H9 (cell line): Measurements from ENCODE around the gene GRID1. TPM values are rescaled to one million over a fixed set of nuclear protein-coding genes. Genes with fewer than 3 reads are reported as not detected.
A peak's percentile ranks its signal among the peaks of the same experiment; 100 is the strongest.

Experiments
- DNase-seq: peaks from one replicate; pipeline ENCODE4 v3.0.0-alpha.2; 2017
- H2AFZ ChIP-seq: one replicate; pipeline ENCODE4 v1.6.1; 2013; ENCODE audit warnings: mild to moderate bottlenecking, low read length, control low read depth, moderate library complexity
- H2AK5ac ChIP-seq: 2 replicates; pipeline ENCODE4 v1.6.1; 2013; ENCODE audit warnings: low read length, control low read depth, mixed read lengths; ENCODE audit not compliant: insufficient read length
- H2BK120ac ChIP-seq: one replicate; pipeline ENCODE4 v1.6.1; 2013; ENCODE audit warnings: low read depth, mild to moderate bottlenecking, low read length, control low read depth, inconsistent platforms; ENCODE audit not compliant: poor library complexity, severe bottlenecking
- H2BK12ac ChIP-seq: 2 replicates; pipeline ENCODE4 v1.6.1; 2013; ENCODE audit warnings: low read length, control low read depth, mixed read lengths, low read depth; ENCODE audit not compliant: insufficient read length
- H2BK15ac ChIP-seq: 2 replicates; pipeline ENCODE4 v1.6.1; 2013; ENCODE audit warnings: low read depth, low read length, control low read depth
- H2BK20ac ChIP-seq: one replicate; pipeline ENCODE4 v1.6.1; 2013; ENCODE audit warnings: low read depth, mild to moderate bottlenecking, low read length, control low read depth, inconsistent platforms; ENCODE audit not compliant: poor library complexity, severe bottlenecking
- H2BK5ac ChIP-seq: 2 replicates; pipeline ENCODE4 v1.6.1; 2013; ENCODE audit warnings: low read length, control low read depth, mixed read lengths; ENCODE audit not compliant: insufficient read length
- H3K14ac ChIP-seq: 2 replicates; pipeline ENCODE4 v1.6.1; 2013; ENCODE audit warnings: low read length, control low read depth; ENCODE audit not compliant: insufficient read depth
- H3K18ac ChIP-seq: 2 replicates; pipeline ENCODE4 v1.6.1; 2013; ENCODE audit warnings: low read depth, mild to moderate bottlenecking, mixed read lengths, low read length, control low read depth; ENCODE audit not compliant: insufficient read length
- H3K23ac ChIP-seq: 2 replicates; pipeline ENCODE4 v1.6.1; 2013; ENCODE audit warnings: low read length, control low read depth, mixed read lengths, low read depth; ENCODE audit not compliant: insufficient read length
- H3K23me2 ChIP-seq: 2 replicates; pipeline ENCODE4 v1.6.1; 2013; ENCODE audit warnings: low read depth, mild to moderate bottlenecking, mixed read lengths, low read length, control low read depth; ENCODE audit not compliant: insufficient read length, poor library complexity, severe bottlenecking
- H3K27ac ChIP-seq: 2 replicates; pipeline ENCODE4 v1.5.1; 2013; ENCODE audit warnings: low read length, control low read depth, mixed read lengths, low read depth; ENCODE audit not compliant: insufficient read length
- H3K27me3 ChIP-seq: 2 replicates; pipeline ENCODE4 v1.6.1; 2013; ENCODE audit warnings: low read length, control low read depth, inconsistent platforms; ENCODE audit not compliant: insufficient read depth
- H3K4ac ChIP-seq: 2 replicates; pipeline ENCODE4 v1.6.1; 2013; ENCODE audit warnings: low read depth, mild to moderate bottlenecking, control low read depth, inconsistent platforms, low read length, moderate library complexity
- H3K4me1 ChIP-seq: 2 replicates; pipeline ENCODE4 v1.6.1; 2013; ENCODE audit warnings: low read length, control low read depth, inconsistent platforms; ENCODE audit not compliant: insufficient read depth
- H3K4me2 ChIP-seq: 2 replicates; pipeline ENCODE4 v1.6.1; 2013; ENCODE audit warnings: low read length, control low read depth, mixed read lengths; ENCODE audit not compliant: insufficient read length, insufficient read depth
- H3K56ac ChIP-seq: 2 replicates; pipeline ENCODE4 v1.6.1; 2013; ENCODE audit warnings: low read depth, mild to moderate bottlenecking, mixed read lengths, low read length, control low read depth; ENCODE audit not compliant: insufficient read length
- H3K79me1 ChIP-seq: 2 replicates; pipeline ENCODE4 v1.6.1; 2013; ENCODE audit warnings: low read depth, mild to moderate bottlenecking, moderate library complexity, low read length, control low read depth, inconsistent platforms; ENCODE audit not compliant: insufficient read depth, poor library complexity, severe bottlenecking
- H3K79me2 ChIP-seq: 2 replicates; pipeline ENCODE4 v1.6.1; 2013; ENCODE audit warnings: low read length, control low read depth, inconsistent platforms; ENCODE audit not compliant: insufficient read depth
- H3K9ac ChIP-seq: 2 replicates; pipeline ENCODE4 v1.6.1; 2013; ENCODE audit warnings: low read length, control low read depth, mixed read lengths; ENCODE audit not compliant: insufficient read length; ENCODE audit errors: extremely low read depth
- H3K9me3 ChIP-seq: one replicate; pipeline ENCODE4 v1.6.1; 2013; ENCODE audit warnings: low read depth, low read length, inconsistent platforms; ENCODE audit not compliant: control insufficient read depth
- H3T11ph ChIP-seq: one replicate; pipeline ENCODE4 v1.6.1; 2013; ENCODE audit warnings: mild to moderate bottlenecking, low read length, control low read depth, inconsistent platforms
- H4K20me1 ChIP-seq: one replicate; pipeline ENCODE4 v1.6.1; 2013; ENCODE audit not compliant: control insufficient read depth, insufficient read length, insufficient read depth
- H4K5ac ChIP-seq: 2 replicates; pipeline ENCODE4 v1.6.1; 2013; ENCODE audit warnings: low read depth, mild to moderate bottlenecking, mixed read lengths, low read length, control low read depth; ENCODE audit not compliant: insufficient read length
- H4K8ac ChIP-seq: replicated peaks from 2 replicates; pipeline ENCODE4 v1.6.1; 2013; ENCODE audit warnings: low read length, control low read depth, mixed read lengths, low read depth; ENCODE audit not compliant: insufficient read length
- H4K91ac ChIP-seq: 2 replicates; pipeline ENCODE4 v1.6.1; 2013; ENCODE audit warnings: low read depth, mild to moderate bottlenecking, moderate library complexity, mixed read lengths, low read length, control low read depth; ENCODE audit not compliant: insufficient read length
- H3K27ac Mint-ChIP-seq, 3 experiments: 2 replicates in 2 of 3; 3 replicates in 1 of 3; pipeline ENCODE4 v1.8.0; 2020 to 2021; ENCODE audit warnings: mixed read lengths in 3 of 3, mild to moderate bottlenecking in 1 of 3, moderate library complexity in 1 of 3
- H3K27me3 Mint-ChIP-seq: 2 replicates; pipeline ENCODE4 v1.8.0; 2021; ENCODE audit warnings: low read depth, mild to moderate bottlenecking, moderate library complexity, mixed read lengths
- H3K36me3 Mint-ChIP-seq, 3 experiments: 2 replicates in 2 of 3; 3 replicates in 1 of 3; pipeline ENCODE4 v1.8.0; 2020 to 2021; ENCODE audit warnings: low read depth in 3 of 3, mixed read lengths in 3 of 3; ENCODE audit not compliant: insufficient read depth in 1 of 3
- H3K4me1 Mint-ChIP-seq, 2 experiments: 2 replicates each; pipeline ENCODE4 v1.8.0; 2020; ENCODE audit warnings: mixed read lengths in 2 of 2
- H3K4me3 Mint-ChIP-seq, 2 experiments: 2 replicates in 1 of 2; 3 replicates in 1 of 2; pipeline ENCODE4 v1.8.0; 2020 to 2021; ENCODE audit warnings: mild to moderate bottlenecking in 2 of 2, mixed read lengths in 2 of 2, moderate library complexity in 1 of 2
- H3K9me3 Mint-ChIP-seq, 2 experiments: 2 replicates in 1 of 2; 3 replicates in 1 of 2; pipeline ENCODE4 v1.8.0; 2020; ENCODE audit warnings: mild to moderate bottlenecking in 2 of 2, mixed read lengths in 2 of 2, moderate library complexity in 1 of 2
- CTCF ChIP-seq: fragments of 200-600 bp; sonication (generic); conservative IDR thresholded peaks from 3 replicates; pipeline ENCODE4 v1.8.0; 2021; ENCODE audit warnings: antibody characterized with exemption, mild to moderate bottlenecking
- WGBS: extraction: QIAGEN DNeasy Blood & Tissue Kit; methylation state at CpG from one replicate; pipeline ENCODE4 v1.1.7; 2013; ENCODE audit warnings: missing lambda C conversion rate, low lambda C conversion rate, mixed read lengths; ENCODE audit not compliant: insufficient read length; ENCODE audit errors: extremely low coverage; 5-methylcytosine and 5-hydroxymethylcytosine counted together
- total RNA-seq: library from RNA; stranded (reverse); gene quantifications from 2 replicates; pipeline ENCODE4 v1.2.1, GENCODE V29; 2021

GRID1 gene
- total RNA-seq, 1 experiment from 2014 or later = 0.35 TPM

- H2BK5ac ChIP-seq = no peak overlapping the region
- H3K4me1 Mint-ChIP-seq = peaks cover 30 to 31% of the 10 kb centered on the region in 2 experiments
- H3K56ac ChIP-seq = no peak overlapping the region
These were observed 108.1 kb downstream of the GRID1 start for GRCh38 chr10:86258499-86258898.

More at GRCh38 chr10:86258499-86258898, 108.1 kb downstream of the GRID1 start:
- no peak overlapping the region for H2BK20ac ChIP-seq
- H3K36me3 Mint-ChIP-seq = no peaks in the 10 kb centered on the region
- no peaks in the 10 kb centered on the region for H4K20me1 ChIP-seq
- no peak overlapping the region for H3K23ac ChIP-seq
- peak; percentile 14 for DNase-seq
- no peaks in the 10 kb centered on the region for H3K27me3 ChIP-seq
- H2BK15ac ChIP-seq = no peak overlapping the region
- H3K4ac ChIP-seq = no peak overlapping the region
- no peak overlapping the region for H2BK120ac ChIP-seq
- no peak overlapping the region for H3K9ac ChIP-seq
- H3K4me3 Mint-ChIP-seq = no peak overlapping the region
- no peak overlapping the region for H2BK12ac ChIP-seq
- WGBS = no CpG with 5 or more reads among the region's 1 CpG
- H3K4me2 ChIP-seq = no peak overlapping the region
- H4K8ac ChIP-seq = no peak overlapping the region
- no peak overlapping the region for H4K91ac ChIP-seq
- H3T11ph ChIP-seq = no peak overlapping the region
- peaks cover 13% of the 10 kb centered on the region for H3K27me3 Mint-ChIP-seq
- no peak overlapping the region for H3K14ac ChIP-seq
- H2AFZ ChIP-seq = no peak overlapping the region
- H3K27ac ChIP-seq = no peak overlapping the region
- no peaks in the 10 kb centered on the region for H3K23me2 ChIP-seq
- no peak overlapping the region for H3K27ac Mint-ChIP-seq
- TF ChIP-seq CTCF = no peak
- no peak overlapping the region for H4K5ac ChIP-seq
- no peak overlapping the region for H2AK5ac ChIP-seq
- no peaks in the 10 kb centered on the region for H3K9me3 ChIP-seq
- no peaks in the 10 kb centered on the region for H3K79me2 ChIP-seq
- no peaks in the 10 kb centered on the region for H3K79me1 ChIP-seq
- H3K4me1 ChIP-seq = peaks cover 4% of the 10 kb centered on the region; the same call in 1 of the 2 replicates
- H3K18ac ChIP-seq = no peak overlapping the region
- peaks cover 2 to 3% of the 10 kb centered on the region in 2 experiments; a peak in 2 of 5 replicates for H3K9me3 Mint-ChIP-seq
